ENCODE data around the gene DYSF.

- TF ChIP-seq CTCF (conservative IDR thresholded peaks at IDR 0.05; ENCODE audit: low read length) (no peak), EZH2phosphoT487 (IDR thresholded peaks at IDR 0.05; ENCODE audit: borderline replicate concordance) (no peak)
These were observed 216.5 kb downstream of the DYSF start for GRCh38 chr2:71669628-71670429.
